Thyroid gland (tissue), 4 donors: ENCODE data around the gene STPG1.

Experiments used
- CTCF ChIP-seq, 6 experiments: fragments of 200-600 bp in 3 of 6; fragments of 450-650 bp in 3 of 6; sonication (generic) in 3 of 6; IDR thresholded peaks; one replicate each; pipeline ENCODE4 v1.5.1; 2016 to 2019; ENCODE audit warnings: antibody characterized with exemption in 6 of 6, mild to moderate bottlenecking in 2 of 6, inconsistent platforms in 1 of 6, moderate library complexity in 1 of 6
- POLR2A ChIP-seq, 2 donors: fragments of 450-650 bp; IDR thresholded peaks; one replicate each; pipeline ENCODE4 v1.6.1; 2017; ENCODE audit warnings: antibody characterized with exemption in 2 of 2, mild to moderate bottlenecking in 2 of 2, moderate library complexity in 1 of 2

- TF ChIP-seq CTCF (IDR thresholded peaks at IDR 0.05) (no peak), POLR2A (IDR thresholded peaks at IDR 0.05) (no peak)
These were observed 66.2 kb downstream of the STPG1 start for GRCh38 chr1:24347159-24347934.
